ENCODE measurements around the gene COG7.

DNA sequence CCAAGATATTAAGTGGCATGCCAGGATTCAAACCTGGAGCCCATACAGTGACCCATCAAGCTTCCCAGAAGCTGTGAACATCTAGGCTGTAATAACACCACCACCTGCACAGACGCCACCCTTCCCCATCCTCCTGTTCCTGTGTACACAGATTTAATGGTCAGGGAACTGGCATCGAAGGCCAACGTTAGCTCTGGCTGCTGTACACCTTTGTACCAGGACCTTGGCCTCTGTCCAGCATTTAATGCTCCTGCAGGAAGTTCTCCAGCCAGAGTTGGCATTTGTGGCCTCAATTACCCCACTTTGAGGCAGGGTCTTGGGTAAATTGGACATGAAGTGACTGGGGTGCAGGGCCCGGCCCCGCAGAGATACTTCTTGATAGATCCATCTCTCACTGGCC, 101.6 kb downstream of the COG7 start:
- TF ChIP-seq, protein P1, sequence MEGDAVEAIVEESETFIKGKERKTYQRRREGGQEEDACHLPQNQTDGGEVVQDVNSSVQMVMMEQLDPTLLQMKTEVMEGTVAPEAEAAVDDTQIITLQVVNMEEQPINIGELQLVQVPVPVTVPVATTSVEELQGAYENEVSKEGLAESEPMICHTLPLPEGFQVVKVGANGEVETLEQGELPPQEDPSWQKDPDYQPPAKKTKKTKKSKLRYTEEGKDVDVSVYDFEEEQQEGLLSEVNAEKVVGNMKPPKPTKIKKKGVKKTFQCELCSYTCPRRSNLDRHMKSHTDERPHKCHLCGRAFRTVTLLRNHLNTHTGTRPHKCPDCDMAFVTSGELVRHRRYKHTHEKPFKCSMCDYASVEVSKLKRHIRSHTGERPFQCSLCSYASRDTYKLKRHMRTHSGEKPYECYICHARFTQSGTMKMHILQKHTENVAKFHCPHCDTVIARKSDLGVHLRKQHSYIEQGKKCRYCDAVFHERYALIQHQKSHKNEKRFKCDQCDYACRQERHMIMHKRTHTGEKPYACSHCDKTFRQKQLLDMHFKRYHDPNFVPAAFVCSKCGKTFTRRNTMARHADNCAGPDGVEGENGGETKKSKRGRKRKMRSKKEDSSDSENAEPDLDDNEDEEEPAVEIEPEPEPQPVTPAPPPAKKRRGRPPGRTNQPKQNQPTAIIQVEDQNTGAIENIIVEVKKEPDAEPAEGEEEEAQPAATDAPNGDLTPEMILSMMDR (IDR thresholded peaks at IDR 0.05), result no peak
- TF ChIP-seq TCF12 (IDR thresholded peaks at IDR 0.05) (no peak), RAD21 (IDR thresholded peaks at IDR 0.05; ENCODE audit: low read length) (no peak), EZH2phosphoT487 (IDR thresholded peaks at IDR 0.05; ENCODE audit: borderline replicate concordance, low read depth) (no peak), GABPA (IDR thresholded peaks at IDR 0.05; ENCODE audit: low read depth) (no peak), TAF1 (IDR thresholded peaks at IDR 0.05; ENCODE audit: borderline replicate concordance, low read depth, low read length) (no peak), RXRA (IDR thresholded peaks at IDR 0.05; ENCODE audit: borderline replicate concordance, low read depth) (no peak), MXI1 (IDR thresholded peaks at IDR 0.05; ENCODE audit: low read depth, low read length) (no peak), SIN3A (IDR thresholded peaks at IDR 0.05; ENCODE audit: borderline replicate concordance, low read depth, low read length) (no peak), CHD2 (IDR thresholded peaks at IDR 0.05; ENCODE audit: low read length, partially characterized antibody) (no peak)
- TF ChIP-seq, protein P2, sequence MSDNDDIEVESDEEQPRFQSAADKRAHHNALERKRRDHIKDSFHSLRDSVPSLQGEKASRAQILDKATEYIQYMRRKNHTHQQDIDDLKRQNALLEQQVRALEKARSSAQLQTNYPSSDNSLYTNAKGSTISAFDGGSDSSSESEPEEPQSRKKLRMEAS (IDR thresholded peaks at IDR 0.05; ENCODE audit: low read depth), result no peak
